Keratinocyte (primary cell): Measurements from ENCODE around the gene C7orf57. TPM values are rescaled to one million over a fixed set of nuclear protein-coding genes. Genes with fewer than 3 reads are reported as not detected.

ENCODE experiments used
- DNase-seq: peaks from one replicate; pipeline ENCODE4 v3.0.0-alpha.2; 2011; ENCODE audit warnings: low read depth, missing footprints, low spot score
- FAIRE-seq: peaks from 2 replicates; lab custom pipeline; 2011; peaks lifted over from hg19 to GRCh38; lab: Jason Lieb, UNC
- H2AFZ ChIP-seq: 2 replicates; pipeline ENCODE4 v1.6.0; 2012; ENCODE audit warnings: low read length, control low read depth, inconsistent platforms; ENCODE audit not compliant: control insufficient read depth
- H3K27ac ChIP-seq: 2 replicates; pipeline ENCODE4 v1.5.1; 2011; ENCODE audit warnings: low read length; ENCODE audit not compliant: control insufficient read depth, insufficient read depth
- H3K27me3 ChIP-seq: 3 replicates; pipeline ENCODE4 v1.6.0; 2011; ENCODE audit warnings: low read length; ENCODE audit not compliant: control insufficient read depth, insufficient read depth; ENCODE audit errors: extremely low read depth
- H3K36me3 ChIP-seq, 2 experiments: 2 replicates in 1 of 2; 3 replicates in 1 of 2; pipeline ENCODE4 v1.5.1; 2011; ENCODE audit warnings: low read length in 2 of 2, mild to moderate bottlenecking in 1 of 2; ENCODE audit not compliant: control insufficient read depth in 2 of 2, insufficient read depth in 2 of 2; ENCODE audit errors: extremely low read depth in 1 of 2
- H3K4me1 ChIP-seq: 3 replicates; pipeline ENCODE4 v1.5.1; 2011; ENCODE audit warnings: low read length; ENCODE audit not compliant: control insufficient read depth, insufficient read depth; ENCODE audit errors: extremely low read depth
- H3K4me2 ChIP-seq: 3 replicates; pipeline ENCODE4 v1.6.0; 2011; ENCODE audit warnings: low read depth, low read length; ENCODE audit not compliant: control insufficient read depth, insufficient read depth; ENCODE audit errors: extremely low read depth
- H3K4me3 ChIP-seq, 3 experiments: fragments of 200-600 bp in 1 of 3; sonication (generic) in 1 of 3; 2 replicates in 2 of 3; 3 replicates in 1 of 3; pipeline ENCODE4 v1.5.1; 2011 to 2016; ENCODE audit warnings: low read length in 3 of 3, mild to moderate bottlenecking in 3 of 3, control low read depth in 2 of 3, inconsistent platforms in 1 of 3, low read depth in 1 of 3, mixed read lengths in 1 of 3, mixed run types in 1 of 3, moderate library complexity in 1 of 3; ENCODE audit not compliant: control insufficient read depth in 2 of 3, insufficient read depth in 2 of 3; ENCODE audit errors: extremely low read depth in 1 of 3
- H3K79me2 ChIP-seq: 2 replicates; pipeline ENCODE4 v1.6.0; 2012; ENCODE audit warnings: low read length; ENCODE audit not compliant: control insufficient read depth, insufficient read depth
- H3K9ac ChIP-seq: 3 replicates; pipeline ENCODE4 v1.6.0; 2011; ENCODE audit warnings: low read length; ENCODE audit not compliant: control insufficient read depth, insufficient read depth; ENCODE audit errors: extremely low read depth
- H3K9me1 ChIP-seq: 3 replicates; pipeline ENCODE4 v1.6.0; 2011; ENCODE audit warnings: low read length; ENCODE audit not compliant: control insufficient read depth, insufficient read depth; ENCODE audit errors: extremely low read depth
- H3K9me3 ChIP-seq: 2 replicates; pipeline ENCODE4 v1.5.1; 2012; ENCODE audit warnings: low read depth, low read length; ENCODE audit not compliant: control insufficient read depth
- H4K20me1 ChIP-seq: 3 replicates; pipeline ENCODE4 v1.6.0; 2011; ENCODE audit warnings: low read length; ENCODE audit not compliant: control insufficient read depth, insufficient read depth; ENCODE audit errors: extremely low read depth
- CTCF ChIP-seq, 3 experiments: IDR thresholded peaks in 1 of 3; conservative IDR thresholded peaks in 1 of 3; optimal IDR thresholded peaks in 1 of 3; 2 replicates in 2 of 3; 3 replicates in 1 of 3; pipeline versions ENCODE3 to v1.5.1; 2011; ENCODE audit warnings: low read length in 3 of 3, mild to moderate bottlenecking in 3 of 3, moderate library complexity in 2 of 3, control low read depth in 1 of 3, inconsistent platforms in 1 of 3; ENCODE audit not compliant: insufficient read depth in 2 of 3; ENCODE audit errors: extremely low read depth in 1 of 3
- EZH2 ChIP-seq: IDR thresholded peaks from one replicate; pipeline ENCODE4 v1.6.1; 2012; ENCODE audit warnings: inconsistent platforms, mild to moderate bottlenecking, low read length, moderate library complexity
- dilution Hi-C: fragments of 300-500 bp; cut with MboI; formaldehyde crosslinking; loops from one replicate; pipeline ENCODE4 v1.7.0; 2020; ENCODE audit warnings: low sequenced_read_pairs; ENCODE audit not compliant: extremely low pct_ligation_motif_present
- polyA plus RNA-seq, 5 experiments: library from polyadenylated mRNA; depleted of rRNA in 3 of 5; stranded (reverse) in 3 of 5; stranded (forward) in 1 of 5; unstranded in 1 of 5; fragments of >200 nt; gene quantifications; 1 replicate in 1 of 5; 2 replicates in 3 of 5; 3 replicates in 1 of 5; pipeline versions ENCODE4 v1.2.1 to v1.2.3, GENCODE V29; 2011 to 2012; ENCODE audit warnings: missing spikeins in 2 of 5, low read depth in 1 of 5, low replicate concordance in 1 of 5

C7orf57 gene
- polyA plus RNA-seq, 1 donor (not counting 4 experiments of a cell fraction or from before 2014, with no cell fraction given): 0.60 TPM

GRCh38 chr7:48025624-48026023 is 9.7 kb upstream of the C7orf57 start:
- FAIRE-seq: no peak
- Histone ChIP-seq H3K27ac (no peak overlapping the region), H4K20me1 (no peaks in the 10 kb centered on the region), H3K9me3 (no peaks in the 10 kb centered on the region), H3K4me2 (no peak overlapping the region), H3K79me2 (no peaks in the 10 kb centered on the region), H2AFZ (no peak overlapping the region), H3K4me1 (no peaks in the 10 kb centered on the region), H3K9ac (no peak overlapping the region), H3K4me3 (no peak overlapping the region), H3K27me3 (no peaks in the 10 kb centered on the region), H3K36me3 (no peaks in the 10 kb centered on the region), H3K9me1 (no peaks in the 10 kb centered on the region)
- dilution Hi-C loops: loop anchor here (5.0 kb wide), 1 partner anchor 33 kb away; no protein-coding TSS in a partner anchor
- TF ChIP-seq EZH2 (no peak), CTCF (optimal IDR thresholded peaks at IDR 0.05 in 1 of 3, IDR thresholded peaks at IDR 0.05 in 1 of 3, conservative IDR thresholded peaks at IDR 0.05 in 1 of 3; ENCODE audit: extremely low read depth in 1 of 3, insufficient read depth in 2 of 3, low read length in 3 of 3) (no peak)
- DNase-seq: no peak

- dilution Hi-C loops: loop anchor here (5.0 kb wide), 1 partner anchor 37 kb away; no protein-coding TSS in a partner anchor
- Histone ChIP-seq H3K9ac (no peak within 1 kb of the TSS), H3K4me1 (no peaks in the 10 kb centered on the region), H4K20me1 (no peaks in the 10 kb centered on the region), H3K4me3 (no peak within 1 kb of the TSS), H3K9me1 (no peaks in the 10 kb centered on the region), H3K36me3 (no peaks in the 10 kb centered on the region), H3K79me2 (no peaks in the 10 kb centered on the region), H3K27me3 (no peaks in the 10 kb centered on the region), H3K4me2 (no peak within 1 kb of the TSS), H3K27ac (no peak within 1 kb of the TSS), H2AFZ (no peak within 1 kb of the TSS), H3K9me3 (no peaks in the 10 kb centered on the region)
- DNase-seq (no peak), FAIRE-seq (no peak)
- TF ChIP-seq EZH2: no peak
- no peak for TF ChIP-seq CTCF (optimal IDR thresholded peaks at IDR 0.05 in 1 of 3, IDR thresholded peaks at IDR 0.05 in 1 of 3, conservative IDR thresholded peaks at IDR 0.05 in 1 of 3; ENCODE audit: extremely low read depth in 1 of 3, insufficient read depth in 2 of 3, low read length in 3 of 3)
These were observed 6.4 kb upstream of the C7orf57 start, which contains the start of gene SUN3 for GRCh38 chr7:48028938-48029337. Gene SUN3 (minus strand): TSS chr7:48029107. CDS start chr7:48028938, 169 bp downstream.
